MM.1S (cell line): ENCODE results near the gene SDCBP2.

ENCODE experiments used
- DNase-seq: peaks from one replicate; pipeline ENCODE4 v3.0.0-alpha.2; 2015
- H2AFZ ChIP-seq: fragments of 300-600 bp; sonication (generic); 2 replicates; pipeline ENCODE4 v1.6.0; 2016; ENCODE audit warnings: antibody characterized with exemption, low read length
- H3F3A ChIP-seq: fragments of 300-600 bp; sonication (generic); 2 replicates; pipeline ENCODE4 v1.6.1; 2016; ENCODE audit warnings: mild to moderate bottlenecking, antibody characterized with exemption, low read length, moderate library complexity, mixed read lengths; ENCODE audit not compliant: insufficient read depth
- H3K27ac ChIP-seq: fragments of 300-600 bp; sonication (generic); 2 replicates; pipeline ENCODE4 v1.5.1; 2016; ENCODE audit warnings: mild to moderate bottlenecking, low read length
- H3K27me3 ChIP-seq: fragments of 300-600 bp; sonication (generic); replicated peaks from 2 replicates; pipeline ENCODE4 v1.6.0; 2016; ENCODE audit warnings: low read length; ENCODE audit not compliant: insufficient read depth
- H3K36me3 ChIP-seq: fragments of 300-600 bp; sonication (generic); replicated peaks from 2 replicates; pipeline ENCODE4 v1.6.1; 2016; ENCODE audit warnings: mild to moderate bottlenecking, low read length, mixed read lengths; ENCODE audit not compliant: insufficient read depth
- H3K4me1 ChIP-seq: fragments of 300-600 bp; sonication (generic); 2 replicates; pipeline ENCODE4 v1.6.1; 2016; ENCODE audit warnings: low read length, mixed read lengths
- H3K4me2 ChIP-seq: fragments of 300-600 bp; sonication (generic); 2 replicates; pipeline ENCODE4 v1.6.0; 2016; ENCODE audit warnings: low read depth, low read length
- H3K4me3 ChIP-seq: fragments of 300-600 bp; sonication (generic); 2 replicates; pipeline ENCODE4 v1.5.1; 2016; ENCODE audit warnings: low read length, mixed read lengths
- H3K79me2 ChIP-seq: fragments of 300-600 bp; sonication (generic); 2 replicates; pipeline ENCODE4 v1.6.1; 2016; ENCODE audit warnings: mixed run types, low read length, mixed read lengths
- H3K9ac ChIP-seq: fragments of 300-600 bp; sonication (generic); 2 replicates; pipeline ENCODE4 v1.6.1; 2016; ENCODE audit warnings: low read length, mixed read lengths
- H3K9me2 ChIP-seq: fragments of 300-600 bp; sonication (generic); replicated peaks from 2 replicates; pipeline ENCODE4 v1.6.1; 2016; ENCODE audit warnings: mild to moderate bottlenecking, low read length, mixed read lengths; ENCODE audit not compliant: insufficient read depth
- H3K9me3 ChIP-seq: fragments of 300-600 bp; sonication (generic); replicated peaks from 2 replicates; pipeline ENCODE4 v1.6.1; 2016; ENCODE audit warnings: mild to moderate bottlenecking, low read length, mixed read lengths; ENCODE audit not compliant: insufficient read depth
- H4K20me1 ChIP-seq: fragments of 300-600 bp; sonication (generic); 2 replicates; pipeline ENCODE4 v1.6.1; 2016; ENCODE audit warnings: mild to moderate bottlenecking, low read length, moderate library complexity, mixed read lengths; ENCODE audit not compliant: insufficient read depth
- CTCF ChIP-seq: fragments of 300-600 bp; sonication (generic); IDR thresholded peaks from 2 replicates; pipeline ENCODE4 v1.5.1; 2016; ENCODE audit warnings: antibody characterized with exemption, low read length, mixed read lengths
- EZH2 ChIP-seq: fragments of 300-600 bp; sonication (generic); optimal IDR thresholded peaks from 2 replicates; pipeline ENCODE3; 2017; ENCODE audit warnings: low read depth, mild to moderate bottlenecking, antibody characterized with exemption, low read length, mixed read lengths
- EZH2phosphoT487 ChIP-seq: fragments of 300-600 bp; sonication (generic); IDR thresholded peaks from 2 replicates; pipeline ENCODE4 v1.6.1; 2018; ENCODE audit warnings: antibody characterized with exemption, low read length

The SDCBP2 gene

GRCh38 chr20:1308067-1308701 lies 20.8 kb downstream of the SDCBP2 start:
- no peaks in the 10 kb centered on the region for H3K79me2 ChIP-seq
- no peaks in the 10 kb centered on the region for H3K36me3 ChIP-seq
- H3K4me2 ChIP-seq: no peak overlapping the region
- TF ChIP-seq CTCF: no peak
- no peaks in the 10 kb centered on the region for H3K9me2 ChIP-seq
- no peak overlapping the region for H3K27ac ChIP-seq
- no peak overlapping the region for H3K9ac ChIP-seq
- H3F3A ChIP-seq: no peaks in the 10 kb centered on the region
- H4K20me1 ChIP-seq: no peaks in the 10 kb centered on the region
- H3K9me3 ChIP-seq: no peaks in the 10 kb centered on the region
- no peaks in the 10 kb centered on the region for H3K27me3 ChIP-seq
- no peak overlapping the region for H2AFZ ChIP-seq
- peaks cover 14% of the 10 kb centered on the region for H3K4me1 ChIP-seq
- DNase-seq: no peak
- H3K4me3 ChIP-seq: no peak overlapping the region

GRCh38 chr20:1307571-1307971 lies 21.4 kb downstream of the SDCBP2 start:
- Histone ChIP-seq H3K4me3 (no peak overlapping the region), H4K20me1 (no peaks in the 10 kb centered on the region), H3K36me3 (no peaks in the 10 kb centered on the region), H3K27ac (no peak overlapping the region), H3K9me2 (no peaks in the 10 kb centered on the region), H3K27me3 (no peaks in the 10 kb centered on the region), H3K9me3 (no peaks in the 10 kb centered on the region), H2AFZ (no peak overlapping the region), H3F3A (no peaks in the 10 kb centered on the region), H3K9ac (no peak overlapping the region), H3K4me1 (peaks cover 14% of the 10 kb centered on the region), H3K79me2 (no peaks in the 10 kb centered on the region), H3K4me2 (no peak overlapping the region)
- TF ChIP-seq EZH2phosphoT487: no peak
- no peak for DNase-seq

GRCh38 chr20:1307171-1307570 lies 21.8 kb downstream of the SDCBP2 start:
- Histone ChIP-seq H3K9me2 (no peaks in the 10 kb centered on the region), H3K79me2 (no peaks in the 10 kb centered on the region), H4K20me1 (no peaks in the 10 kb centered on the region), H3K36me3 (no peaks in the 10 kb centered on the region), H3K4me1 (peaks cover 14% of the 10 kb centered on the region), H3K9ac (no peak overlapping the region), H3K27me3 (no peaks in the 10 kb centered on the region), H3F3A (no peaks in the 10 kb centered on the region), H3K27ac (no peak overlapping the region), H3K9me3 (no peaks in the 10 kb centered on the region), H3K4me3 (no peak overlapping the region), H3K4me2 (no peak overlapping the region), H2AFZ (no peak overlapping the region)
- DNase-seq: no peak
- TF ChIP-seq EZH2phosphoT487: no peak

GRCh38 chr20:1306316-1307135 lies 22.4 kb downstream of the SDCBP2 start:
- Histone ChIP-seq H4K20me1 (no peaks in the 10 kb centered on the region), H3K4me1 (peaks cover 14% of the 10 kb centered on the region), H3K36me3 (no peaks in the 10 kb centered on the region), H3K9ac (no peak overlapping the region), H3K4me3 (no peak overlapping the region), H3K9me3 (no peaks in the 10 kb centered on the region), H3F3A (no peaks in the 10 kb centered on the region), H3K79me2 (no peaks in the 10 kb centered on the region), H3K4me2 (no peak overlapping the region), H3K27ac (no peak overlapping the region), H3K27me3 (no peaks in the 10 kb centered on the region), H2AFZ (no peak overlapping the region), H3K9me2 (no peaks in the 10 kb centered on the region)
- no peak for DNase-seq
- no peak for TF ChIP-seq EZH2
- TF ChIP-seq EZH2phosphoT487: no peak
- TF ChIP-seq CTCF: no peak
